ENCODE results near the gene DHRS11.
A peak's percentile ranks its signal among the peaks of the same experiment; 100 is the strongest.

DNA sequence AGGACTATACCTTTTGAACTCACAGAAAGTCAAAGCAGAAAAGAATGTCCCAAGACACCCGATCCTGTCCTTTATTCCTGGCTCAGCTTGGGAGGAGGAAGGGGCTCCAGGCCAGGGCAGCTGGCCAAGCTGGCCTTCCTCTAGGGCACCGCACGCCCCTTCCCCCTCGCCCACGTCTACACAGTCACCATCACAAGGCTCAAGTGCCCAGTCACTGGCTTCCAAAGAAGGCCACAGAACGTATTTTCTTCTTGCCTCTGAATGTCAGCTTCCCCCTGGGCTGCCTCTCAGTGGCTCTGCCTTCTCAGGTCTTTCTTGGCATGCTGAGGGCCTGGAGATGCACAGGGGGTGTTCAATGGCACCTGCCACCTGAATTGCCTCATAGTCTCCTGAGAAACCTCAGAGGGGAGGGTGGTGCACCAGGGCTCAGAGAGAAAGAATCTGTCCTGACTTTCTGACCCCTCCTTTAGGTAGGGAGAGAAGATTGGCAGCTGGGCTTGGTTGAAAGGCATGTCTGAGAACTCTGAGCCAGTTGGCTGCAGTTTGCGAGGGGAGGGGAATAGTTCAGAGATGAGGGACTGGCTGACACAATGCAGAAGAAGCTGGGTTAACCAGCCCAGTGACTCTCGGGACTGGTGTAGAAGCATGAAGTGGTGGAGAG is 2.1 kb downstream of the DHRS11 start:
- TF ChIP-seq, protein P1, sequence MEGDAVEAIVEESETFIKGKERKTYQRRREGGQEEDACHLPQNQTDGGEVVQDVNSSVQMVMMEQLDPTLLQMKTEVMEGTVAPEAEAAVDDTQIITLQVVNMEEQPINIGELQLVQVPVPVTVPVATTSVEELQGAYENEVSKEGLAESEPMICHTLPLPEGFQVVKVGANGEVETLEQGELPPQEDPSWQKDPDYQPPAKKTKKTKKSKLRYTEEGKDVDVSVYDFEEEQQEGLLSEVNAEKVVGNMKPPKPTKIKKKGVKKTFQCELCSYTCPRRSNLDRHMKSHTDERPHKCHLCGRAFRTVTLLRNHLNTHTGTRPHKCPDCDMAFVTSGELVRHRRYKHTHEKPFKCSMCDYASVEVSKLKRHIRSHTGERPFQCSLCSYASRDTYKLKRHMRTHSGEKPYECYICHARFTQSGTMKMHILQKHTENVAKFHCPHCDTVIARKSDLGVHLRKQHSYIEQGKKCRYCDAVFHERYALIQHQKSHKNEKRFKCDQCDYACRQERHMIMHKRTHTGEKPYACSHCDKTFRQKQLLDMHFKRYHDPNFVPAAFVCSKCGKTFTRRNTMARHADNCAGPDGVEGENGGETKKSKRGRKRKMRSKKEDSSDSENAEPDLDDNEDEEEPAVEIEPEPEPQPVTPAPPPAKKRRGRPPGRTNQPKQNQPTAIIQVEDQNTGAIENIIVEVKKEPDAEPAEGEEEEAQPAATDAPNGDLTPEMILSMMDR (IDR thresholded peaks at IDR 0.05): no peak
- peak; percentile 57 to 72 for TF ChIP-seq POLR2A (IDR thresholded peaks at IDR 0.05)

Data from Peyer's patch (tissue), 4 donors.